IMR-90 (cell line): ENCODE results near the gene CD27. TPM values are rescaled to one million over a fixed set of nuclear protein-coding genes. Genes with fewer than 3 reads are reported as not detected.

ENCODE experiments used
- ATAC-seq: fragments of 200-7000 bp; cut with Tn5 transposase; 2 replicates; pipeline ENCODE4 v1.9.1; 2020; ENCODE audit warnings: low read depth, mild to moderate bottlenecking, moderate library complexity
- BruUV-seq: library from RNA; stranded (reverse); fragments of 400-500 nt; replicated peaks from 2 replicates; lab custom pipeline; 2021; lab: Mats Ljungman, UMichigan
- CTCF ChIA-PET: fragments of 300-600 bp; formaldehyde crosslinking; extraction: SDS; loops from one replicate; lab custom pipeline; 2021; ENCODE audit warnings: antibody characterized with exemption; lab: Yijun Ruan, JAX
- POLR2A ChIA-PET: fragments of 300-600 bp; sonication (Branson Sonifier 250); formaldehyde crosslinking; loops from one replicate; lab custom pipeline; 2022; ENCODE audit warnings: antibody characterized with exemption; ENCODE audit not compliant: unreplicated experiment; lab: Charles Lee
- DNase-seq: peaks from one replicate; pipeline ENCODE4 v3.0.0; 2013
- H2AFZ ChIP-seq: replicated peaks from 2 replicates; pipeline ENCODE3; 2013; ENCODE audit warnings: low read length, mild to moderate bottlenecking; ENCODE audit not compliant: poor library complexity
- H2AK5ac ChIP-seq: 2 replicates; pipeline ENCODE4 v1.6.1; 2013; ENCODE audit warnings: low read depth, low read length, inconsistent platforms
- H2AK9ac ChIP-seq: replicated peaks from 2 replicates; pipeline ENCODE3; 2013; ENCODE audit warnings: mild to moderate bottlenecking, low read depth, low read length, moderate library complexity; ENCODE audit not compliant: poor library complexity
- H2BK120ac ChIP-seq: 2 replicates; pipeline ENCODE4 v1.6.1; 2013; ENCODE audit warnings: low read depth, low read length, inconsistent platforms
- H2BK15ac ChIP-seq: 3 replicates; pipeline ENCODE4 v1.6.1; 2013; ENCODE audit warnings: low read depth, low read length, inconsistent platforms
- H2BK20ac ChIP-seq: 2 replicates; pipeline ENCODE4 v1.6.1; 2013; ENCODE audit warnings: low read depth, mild to moderate bottlenecking, inconsistent platforms, low read length, moderate library complexity
- H2BK5ac ChIP-seq: 2 replicates; pipeline ENCODE4 v1.6.1; 2013; ENCODE audit warnings: mild to moderate bottlenecking, low read depth, low read length, inconsistent platforms; ENCODE audit not compliant: poor library complexity, severe bottlenecking
- H3K14ac ChIP-seq: replicated peaks from 2 replicates; pipeline ENCODE4 v1.6.1; 2013; ENCODE audit warnings: low read depth, low read length, inconsistent platforms
- H3K18ac ChIP-seq: 2 replicates; pipeline ENCODE4 v1.6.1; 2013; ENCODE audit warnings: low read depth, low read length, control low read depth
- H3K23ac ChIP-seq: 2 replicates; pipeline ENCODE4 v1.6.1; 2013; ENCODE audit warnings: low read depth, low read length, inconsistent platforms
- H3K27ac ChIP-seq: 2 replicates; pipeline ENCODE4 v1.5.1; 2013; ENCODE audit warnings: mild to moderate bottlenecking, control low read depth, low read length; ENCODE audit not compliant: insufficient read depth
- H3K27me3 ChIP-seq: 2 replicates; pipeline ENCODE4 v1.6.1; 2013; ENCODE audit warnings: low read length; ENCODE audit not compliant: control insufficient read depth, insufficient read depth
- H3K36me3 ChIP-seq: 2 replicates; pipeline ENCODE4 v1.6.1; 2013; ENCODE audit warnings: low read length, mixed read lengths; ENCODE audit not compliant: control insufficient read depth, insufficient read depth
- H3K4ac ChIP-seq: 2 replicates; pipeline ENCODE4 v1.6.1; 2013; ENCODE audit warnings: low read depth, low read length, inconsistent platforms
- H3K4me1 ChIP-seq: 2 replicates; pipeline ENCODE4 v1.6.1; 2013; ENCODE audit warnings: low read length, mixed read lengths; ENCODE audit not compliant: control insufficient read depth, insufficient read depth
- H3K4me2 ChIP-seq: 2 replicates; pipeline ENCODE4 v1.6.1; 2013; ENCODE audit warnings: low read depth, mild to moderate bottlenecking, control low read depth, low read length, moderate library complexity
- H3K4me3 ChIP-seq: 2 replicates; pipeline ENCODE4 v1.5.1; 2013; ENCODE audit warnings: low read depth, mild to moderate bottlenecking, control low read depth, low read length, moderate library complexity; ENCODE audit not compliant: insufficient read depth
- H3K56ac ChIP-seq: 2 replicates; pipeline ENCODE4 v1.6.1; 2013; ENCODE audit warnings: low read length, inconsistent platforms; ENCODE audit not compliant: insufficient read depth; ENCODE audit errors: extremely low read depth
- H3K79me1 ChIP-seq, 2 experiments: 2 replicates each; pipeline ENCODE4 v1.6.1; 2013; ENCODE audit warnings: low read length in 2 of 2, inconsistent platforms in 1 of 2, low read depth in 1 of 2
- H3K9ac ChIP-seq: 2 replicates; pipeline ENCODE4 v1.6.1; 2013; ENCODE audit warnings: low read depth, low read length, control low read depth
- H3K9me1 ChIP-seq: 2 replicates; pipeline ENCODE4 v1.6.1; 2013; ENCODE audit warnings: low read length, inconsistent platforms; ENCODE audit not compliant: insufficient read depth
- H3K9me3 ChIP-seq: 2 replicates; pipeline ENCODE4 v1.6.1; 2013; ENCODE audit warnings: low read length; ENCODE audit not compliant: control insufficient read depth, insufficient read depth
- H4K20me1 ChIP-seq: 2 replicates; pipeline ENCODE4 v1.6.1; 2013; ENCODE audit warnings: low read length, inconsistent platforms; ENCODE audit not compliant: insufficient read depth
- H4K5ac ChIP-seq: 2 replicates; pipeline ENCODE4 v1.6.1; 2013; ENCODE audit warnings: mild to moderate bottlenecking, low read depth, low read length, control low read depth
- H4K8ac ChIP-seq, 2 experiments: 2 replicates each; pipeline ENCODE4 v1.6.1; 2013; ENCODE audit warnings: low read depth in 2 of 2, low read length in 2 of 2, control low read depth in 1 of 2, inconsistent platforms in 1 of 2
- H4K91ac ChIP-seq: 2 replicates; pipeline ENCODE4 v1.6.1; 2013; ENCODE audit warnings: low read depth, low read length, inconsistent platforms; ENCODE audit not compliant: insufficient read depth
- BHLHE40 ChIP-seq: fragments of 150-350 bp; IDR thresholded peaks from 2 replicates; pipeline ENCODE4 v1.6.1; 2016; ENCODE audit warnings: mild to moderate bottlenecking, low read depth, low read length
- CEBPB ChIP-seq: IDR thresholded peaks from 2 replicates; pipeline ENCODE4 v1.6.1; 2012; ENCODE audit warnings: low read depth, low read length, improper control_type of control experiment
- CHD1 ChIP-seq: IDR thresholded peaks from 2 replicates; pipeline ENCODE4 v1.6.1; 2012; ENCODE audit warnings: low read depth, low read length, improper control_type of control experiment
- CTCF ChIP-seq: conservative IDR thresholded peaks from 2 replicates; pipeline ENCODE4 v1.5.1; 2012; ENCODE audit warnings: mild to moderate bottlenecking, low read depth, low read length, improper control_type of control experiment
- FOS ChIP-seq: fragments of 150-350 bp; IDR thresholded peaks from 2 replicates; pipeline ENCODE4 v1.6.1; 2016; ENCODE audit warnings: low read depth, low read length
- MAFK ChIP-seq: IDR thresholded peaks from 2 replicates; pipeline ENCODE4 v1.6.1; 2012; ENCODE audit warnings: low read depth, low read length, improper control_type of control experiment
- MAZ ChIP-seq: IDR thresholded peaks from 2 replicates; pipeline ENCODE4 v1.6.1; 2012; ENCODE audit warnings: low read depth, mild to moderate bottlenecking, low read length, improper control_type of control experiment, moderate library complexity, borderline replicate concordance
- MXI1 ChIP-seq: IDR thresholded peaks from 2 replicates; pipeline ENCODE4 v1.6.1; 2012; ENCODE audit warnings: low read depth, mild to moderate bottlenecking, low read length, moderate library complexity, borderline replicate concordance
- NFE2L2 ChIP-seq: fragments of 150-350 bp; IDR thresholded peaks from 2 replicates; pipeline ENCODE4 v1.6.1; 2016; ENCODE audit warnings: low read depth, mild to moderate bottlenecking, low read length
- POLR2A ChIP-seq: IDR thresholded peaks from 2 replicates; pipeline ENCODE4 v1.6.1; 2012; ENCODE audit warnings: mild to moderate bottlenecking, low read depth, low read length
- RAD21 ChIP-seq: IDR thresholded peaks from 2 replicates; pipeline ENCODE4 v1.6.1; 2012; ENCODE audit warnings: low read length, improper control_type of control experiment
- RCOR1 ChIP-seq: IDR thresholded peaks from 2 replicates; pipeline ENCODE4 v1.6.1; 2012; ENCODE audit warnings: mild to moderate bottlenecking, low read length, improper control_type of control experiment; ENCODE audit not compliant: insufficient replicate concordance
- RFX5 ChIP-seq: IDR thresholded peaks from 2 replicates; pipeline ENCODE4 v1.8.0; 2012; ENCODE audit warnings: low read depth, mild to moderate bottlenecking, low read length, moderate library complexity
- SMC3 ChIP-seq: fragments of 150-350 bp; IDR thresholded peaks from 2 replicates; pipeline ENCODE4 v1.6.1; 2016; ENCODE audit warnings: low read depth, mild to moderate bottlenecking, antibody characterized with exemption, low read length, moderate library complexity
- WGBS, 2 experiments: methylation state at CpG; one replicate each; pipeline versions ENCODE4 v1.1.5 to v1.1.7; 2013; ENCODE audit warnings: missing lambda C conversion rate in 2 of 2; ENCODE audit not compliant: insufficient read length in 1 of 2; ENCODE audit errors: extremely low coverage in 2 of 2; 5-methylcytosine and 5-hydroxymethylcytosine counted together
- dilution Hi-C: fragments of 300-500 bp; cut with HindIII; formaldehyde crosslinking; loops from one replicate; pipeline ENCODE4 v1.14.3; 2018; ENCODE audit warnings: low sequenced_read_pairs; ENCODE audit not compliant: unreplicated experiment
- in situ Hi-C: fragments of 300-500 bp; cut with MboI; formaldehyde crosslinking; loops from 3 replicates; pipeline ENCODE4 v1.14.3; 2019; ENCODE audit warnings: low sequenced_read_pairs, inconsistent platforms, mixed read lengths
- intact Hi-C: fragments of 100-400 bp; cut with micrococcal nuclease; formaldehyde crosslinking; loops from 2 replicates; pipeline ENCODE4 v1.10.0; 2022
- polyA plus RNA-seq, 3 experiments: library from polyadenylated mRNA; depleted of rRNA; stranded (reverse); fragments of >200 nt; gene quantifications; 2 replicates each; pipeline ENCODE4 v1.2.3, GENCODE V29; 2012; ENCODE audit warnings: low replicate concordance in 1 of 3
- total RNA-seq: library from RNA; depleted of rRNA; stranded (reverse); fragments of >200 nt; gene quantifications from 2 replicates; pipeline ENCODE4 v1.2.3, GENCODE V29; 2012
- TF ChIP-seq, protein P1 (sequence below): fragments of 150-350 bp; IDR thresholded peaks from 2 replicates; pipeline ENCODE4 v1.6.1; 2016; ENCODE audit warnings: low read depth, mild to moderate bottlenecking, low read length, moderate library complexity, borderline replicate concordance
- TF ChIP-seq, protein P2 (sequence below): fragments of 150-350 bp; IDR thresholded peaks from 2 replicates; pipeline ENCODE4 v1.6.1; 2017; ENCODE audit warnings: mild to moderate bottlenecking, antibody characterized with exemption, low read length, low read depth

Gene CD27
- total and polyA plus RNA-seq, 2 of the 4 experiments (the other 2 are of a cell fraction) = 0.07 TPM; not detected in 1

DNA sequence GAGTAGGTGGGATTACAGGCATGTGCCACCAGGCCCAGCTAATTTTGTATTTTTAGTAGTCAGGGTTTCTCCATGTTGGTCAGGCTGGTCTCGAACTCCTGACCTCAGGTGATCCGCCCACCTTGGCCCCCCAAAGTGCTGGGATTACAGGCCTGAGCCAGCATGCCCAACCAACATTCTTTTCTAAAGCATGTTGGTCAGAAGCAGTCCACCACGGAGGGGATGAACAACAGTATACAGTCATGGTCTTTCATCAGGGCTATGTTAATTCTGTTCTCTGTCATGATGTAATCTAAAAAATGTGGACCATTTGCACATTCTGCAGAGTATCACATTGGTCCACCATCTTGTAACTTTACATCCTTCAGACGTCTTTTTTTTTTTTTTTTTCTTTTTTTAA, 44.7 kb downstream of the CD27 start:
- no peak overlapping the region for H4K91ac ChIP-seq
- TF ChIP-seq MXI1 (no peak), CHD1 (no peak), FOS (no peak), CEBPB (no peak), NFE2L2 (no peak), CTCF (no peak), RAD21 (no peak), MAZ (no peak), POLR2A (no peak), MAFK (no peak), BHLHE40 (no peak), RCOR1 (no peak), RFX5 (no peak), SMC3 (no peak)
- TF ChIP-seq, protein P1, sequence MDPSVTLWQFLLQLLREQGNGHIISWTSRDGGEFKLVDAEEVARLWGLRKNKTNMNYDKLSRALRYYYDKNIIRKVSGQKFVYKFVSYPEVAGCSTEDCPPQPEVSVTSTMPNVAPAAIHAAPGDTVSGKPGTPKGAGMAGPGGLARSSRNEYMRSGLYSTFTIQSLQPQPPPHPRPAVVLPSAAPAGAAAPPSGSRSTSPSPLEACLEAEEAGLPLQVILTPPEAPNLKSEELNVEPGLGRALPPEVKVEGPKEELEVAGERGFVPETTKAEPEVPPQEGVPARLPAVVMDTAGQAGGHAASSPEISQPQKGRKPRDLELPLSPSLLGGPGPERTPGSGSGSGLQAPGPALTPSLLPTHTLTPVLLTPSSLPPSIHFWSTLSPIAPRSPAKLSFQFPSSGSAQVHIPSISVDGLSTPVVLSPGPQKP = no peak
- TF ChIP-seq, protein P2, sequence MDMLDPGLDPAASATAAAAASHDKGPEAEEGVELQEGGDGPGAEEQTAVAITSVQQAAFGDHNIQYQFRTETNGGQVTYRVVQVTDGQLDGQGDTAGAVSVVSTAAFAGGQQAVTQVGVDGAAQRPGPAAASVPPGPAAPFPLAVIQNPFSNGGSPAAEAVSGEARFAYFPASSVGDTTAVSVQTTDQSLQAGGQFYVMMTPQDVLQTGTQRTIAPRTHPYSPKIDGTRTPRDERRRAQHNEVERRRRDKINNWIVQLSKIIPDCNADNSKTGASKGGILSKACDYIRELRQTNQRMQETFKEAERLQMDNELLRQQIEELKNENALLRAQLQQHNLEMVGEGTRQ = no peak
- H2AK5ac ChIP-seq = no peak overlapping the region
- no CpG with 5 or more reads among the region's 4 CpGs for WGBS, 2 experiments
- H3K56ac ChIP-seq = no peak overlapping the region
- no peak overlapping the region for H3K9ac ChIP-seq
- no peaks in the 10 kb centered on the region for H3K27me3 ChIP-seq
- no peak overlapping the region for H3K4me3 ChIP-seq
- no peak overlapping the region for H3K27ac ChIP-seq
- H2AK9ac ChIP-seq = no peak overlapping the region
- H4K5ac ChIP-seq = no peak overlapping the region
- no peak overlapping the region for H2BK20ac ChIP-seq
- H3K4ac ChIP-seq = no peak overlapping the region
- H3K18ac ChIP-seq = no peak overlapping the region
- no peak for ATAC-seq
- intact Hi-C loops = no loop called here
- in situ Hi-C loops = no loop called here
- no peak overlapping the region for H3K14ac ChIP-seq
- no peaks in the 10 kb centered on the region; the same call in 1 of the 2 replicates for H3K4me1 ChIP-seq
- no peak overlapping the region for H2BK15ac ChIP-seq
- H2AFZ ChIP-seq = no peak overlapping the region
- no peak overlapping the region for H3K23ac ChIP-seq
- ChIA-PET POLR2A (interaction anchor here (0.7 kb wide), 1 partner anchor 289 kb away, joined by 17 read pairs; no protein-coding TSS in a partner anchor), CTCF (interaction anchor here (0.9 kb wide), 1 partner anchor 66 kb away, joined by 3 read pairs; no protein-coding TSS in a partner anchor)
- H3K79me1 ChIP-seq = peaks cover 14 to 18% of the 10 kb centered on the region in 2 experiments
- no peaks in the 10 kb centered on the region for H3K36me3 ChIP-seq
- no peak overlapping the region for H2BK5ac ChIP-seq
- H2BK120ac ChIP-seq = no peak overlapping the region
- peaks cover 4% of the 10 kb centered on the region for H4K20me1 ChIP-seq
- no peak for DNase-seq
- BruUV-seq = no TSS peak
- H3K9me3 ChIP-seq = no peaks in the 10 kb centered on the region
- no peak overlapping the region for H3K4me2 ChIP-seq
- H4K8ac ChIP-seq = no peak overlapping the region
- dilution Hi-C loops = no loop called here
- peaks cover 4% of the 10 kb centered on the region for H3K9me1 ChIP-seq
